Mammary epithelial cell (primary cell): ENCODE measurements around the gene TPBGL.

Experiments
- EZH2 ChIP-seq: IDR thresholded peaks from 2 replicates; pipeline ENCODE4 v1.6.1; 2012; ENCODE audit warnings: low read length, inconsistent platforms, borderline replicate concordance
- TF ChIP-seq, protein P1 (sequence below), 2 donors: IDR thresholded peaks in 1 of 2; conservative IDR thresholded peaks in 1 of 2; 2 replicates each; pipeline ENCODE4 v1.5.1; 2011 to 2012; ENCODE audit warnings: inconsistent platforms in 2 of 2, low read length in 2 of 2, mild to moderate bottlenecking in 2 of 2, control low read depth in 1 of 2, low read depth in 1 of 2; ENCODE audit not compliant: insufficient read depth in 1 of 2; ENCODE audit errors: extremely low read depth in 1 of 2

DNA sequence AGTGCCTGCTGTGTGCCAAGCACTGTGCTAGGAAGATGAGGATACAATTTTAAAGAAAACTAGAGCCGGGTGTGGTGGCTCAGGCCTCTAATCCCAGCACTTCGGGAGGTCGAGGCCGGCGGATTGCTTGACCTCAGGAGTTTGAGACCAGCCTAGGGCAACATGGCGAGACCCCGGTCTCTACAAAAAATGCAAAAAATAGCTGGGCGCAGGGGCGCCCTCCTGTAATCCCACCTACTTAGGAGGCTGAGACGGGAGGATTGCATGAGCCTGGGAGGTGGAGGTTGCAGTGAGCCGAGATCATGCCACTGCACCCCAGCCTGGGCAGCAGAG lies 8.3 kb downstream of the TPBGL start:
- TF ChIP-seq, protein P1, sequence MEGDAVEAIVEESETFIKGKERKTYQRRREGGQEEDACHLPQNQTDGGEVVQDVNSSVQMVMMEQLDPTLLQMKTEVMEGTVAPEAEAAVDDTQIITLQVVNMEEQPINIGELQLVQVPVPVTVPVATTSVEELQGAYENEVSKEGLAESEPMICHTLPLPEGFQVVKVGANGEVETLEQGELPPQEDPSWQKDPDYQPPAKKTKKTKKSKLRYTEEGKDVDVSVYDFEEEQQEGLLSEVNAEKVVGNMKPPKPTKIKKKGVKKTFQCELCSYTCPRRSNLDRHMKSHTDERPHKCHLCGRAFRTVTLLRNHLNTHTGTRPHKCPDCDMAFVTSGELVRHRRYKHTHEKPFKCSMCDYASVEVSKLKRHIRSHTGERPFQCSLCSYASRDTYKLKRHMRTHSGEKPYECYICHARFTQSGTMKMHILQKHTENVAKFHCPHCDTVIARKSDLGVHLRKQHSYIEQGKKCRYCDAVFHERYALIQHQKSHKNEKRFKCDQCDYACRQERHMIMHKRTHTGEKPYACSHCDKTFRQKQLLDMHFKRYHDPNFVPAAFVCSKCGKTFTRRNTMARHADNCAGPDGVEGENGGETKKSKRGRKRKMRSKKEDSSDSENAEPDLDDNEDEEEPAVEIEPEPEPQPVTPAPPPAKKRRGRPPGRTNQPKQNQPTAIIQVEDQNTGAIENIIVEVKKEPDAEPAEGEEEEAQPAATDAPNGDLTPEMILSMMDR (conservative IDR thresholded peaks at IDR 0.05 in 1 of 2, IDR thresholded peaks at IDR 0.05 in 1 of 2; ENCODE audit: extremely low read depth in 1 of 2, insufficient read depth in 1 of 2, low read depth in 1 of 2, low read length in 2 of 2), result no peak
- no peak for TF ChIP-seq EZH2
